K562 (cell line): Measurements from ENCODE around the gene YTHDF1. TPM values are rescaled to one million over a fixed set of nuclear protein-coding genes. Genes with fewer than 3 reads are reported as not detected.

Experiments used
- CBX1 ChIP-seq: sonication (generic); IDR thresholded peaks from 2 replicates; pipeline ENCODE4 v1.6.1; 2016; ENCODE audit warnings: antibody characterized with exemption, low read depth, mild to moderate bottlenecking
- CEBPB ChIP-seq: fragments of 450-650 bp; IDR thresholded peaks from 2 replicates; pipeline ENCODE4 v1.6.1; 2016; ENCODE audit warnings: missing genetic modification characterization, missing compliant biosample characterization
- CHD2 ChIP-seq: IDR thresholded peaks from 2 replicates; pipeline ENCODE4 v1.6.1; 2011; ENCODE audit warnings: low read depth, low read length
- COPS2 ChIP-seq: fragments of 450-650 bp; conservative IDR thresholded peaks from 2 replicates; pipeline ENCODE4 v1.6.1; 2016; ENCODE audit warnings: mild to moderate bottlenecking, moderate library complexity
- CREBBP ChIP-seq: IDR thresholded peaks from one replicate; pipeline ENCODE4 v1.6.1; 2012; ENCODE audit warnings: low read depth, mild to moderate bottlenecking, control low read depth, inconsistent platforms, low read length
- GTF2A2 ChIP-seq: IDR thresholded peaks from 2 replicates; pipeline ENCODE4 v1.6.1; 2016; ENCODE audit warnings: mild to moderate bottlenecking, missing genetic modification characterization, missing compliant biosample characterization
- MLLT1 ChIP-seq, 2 experiments: fragments of 450-650 bp; IDR thresholded peaks; 2 replicates each; pipeline ENCODE4 v1.6.1; 2016
- NEUROD1 ChIP-seq: fragments of 150-350 bp; IDR thresholded peaks from 2 replicates; pipeline ENCODE4 v1.6.1; 2014; ENCODE audit warnings: borderline replicate concordance, low read length, low read depth; ENCODE audit not compliant: partially characterized antibody
- RFX5 ChIP-seq: IDR thresholded peaks from 2 replicates; pipeline ENCODE4 v1.6.1; 2011; ENCODE audit warnings: low read depth, mild to moderate bottlenecking, improper control_type of control experiment, low read length
- RNF2 ChIP-seq: sonication (generic); IDR thresholded peaks from 2 replicates; pipeline ENCODE4 v1.6.1; 2016
- SOX6 ChIP-seq: fragments of 450-650 bp; IDR thresholded peaks from 2 replicates; pipeline ENCODE4 v1.6.1; 2014; ENCODE audit warnings: mild to moderate bottlenecking
- TEAD1 ChIP-seq, 2 experiments: fragments of 450-650 bp in 1 of 2; sonication (generic) in 1 of 2; formaldehyde crosslinking; IDR thresholded peaks; 2 replicates each; pipeline versions ENCODE4 v1.4.0 to v1.8.0; 2020 to 2022; ENCODE audit warnings: mild to moderate bottlenecking in 2 of 2, missing genetic modification reagents in 1 of 2
- THAP12 ChIP-seq: fragments of 250-450 bp; sonication (Bioruptor Pico); IDR thresholded peaks from 2 replicates; pipeline ENCODE4 v1.9.0; 2021; ENCODE audit warnings: mild to moderate bottlenecking, inconsistent platforms
- ZBTB5 ChIP-seq: fragments of 450-650 bp; IDR thresholded peaks from 2 replicates; pipeline ENCODE4 v1.6.1; 2017; ENCODE audit warnings: antibody characterized with exemption
- ZBTB9 ChIP-seq: fragments of 450-650 bp; formaldehyde crosslinking; IDR thresholded peaks from 2 replicates; pipeline ENCODE4 v1.4.0; 2020; ENCODE audit warnings: mild to moderate bottlenecking, moderate library complexity
- ZMIZ1 ChIP-seq, 2 experiments: fragments of 150-350 bp in 1 of 2; IDR thresholded peaks; 2 replicates each; pipeline ENCODE4 v1.6.1; 2012 to 2016; ENCODE audit warnings: low read depth in 2 of 2, low read length in 2 of 2, mild to moderate bottlenecking in 1 of 2, moderate library complexity in 1 of 2
- ZNF239 ChIP-seq: fragments of 250-450 bp; sonication (Bioruptor Pico); IDR thresholded peaks from 2 replicates; pipeline ENCODE4 v1.4.0; 2020; ENCODE audit warnings: mild to moderate bottlenecking
- polyA plus RNA-seq, 8 experiments: library from polyadenylated mRNA; depleted of rRNA in 4 of 8; stranded (reverse) in 5 of 8; unstranded in 3 of 8; fragments of >200 nt; fragmentation: Nextera tagmentation in 2 of 8; fragmentation: Illumina TruSeq in 1 of 8; extraction: Ambion mirVana in 2 of 8; extraction: Trizol in 1 of 8; gene quantifications; 2 replicates each; pipeline versions ENCODE4 v1.2.1 to v1.2.3, GENCODE V29; 2011 to 2014; ENCODE audit warnings: inconsistent platforms in 1 of 8, missing spikeins in 1 of 8
- total RNA-seq, 7 experiments: library from RNA; depleted of rRNA in 6 of 7; stranded (reverse); fragments of >200 nt in 6 of 7; fragmentation: Illumina TruSeq in 2 of 7; extraction: Trizol in 2 of 7; gene quantifications; 2 replicates each; pipeline versions ENCODE4 v1.2.1 to v1.2.3, GENCODE V29; 2011 to 2021; ENCODE audit warnings: low replicate concordance in 1 of 7

The YTHDF1 gene
- total and polyA plus RNA-seq, 9 of the 15 experiments (the other 6 are each of a cell fraction or from before 2014, with no cell fraction given) = 10.1 to 42.4 (median 27.8) TPM

GRCh38 chr20:63216041-63216848, at the start of gene YTHDF1 (continued):
- peak; percentile 62; the same call in 1 of the 2 replicates for TF ChIP-seq CHD2
- 0 out of 4 replicates have a peak, but pooled peaks of 1 of the 2 experiments have one; percentile 28 for TF ChIP-seq TEAD1 (CRISPR knock-in tag; IDR thresholded peaks at IDR 0.05)
- TF ChIP-seq CBX1 = peak; percentile 77; the same call in 1 of the 2 replicates
- TF ChIP-seq SOX6 = peak; percentile 45; the same call in 1 of the 2 replicates
- no peak for TF ChIP-seq COPS2
- no peak for TF ChIP-seq GTF2A2
- TF ChIP-seq ZMIZ1 (IDR thresholded peaks at IDR 0.05; ENCODE audit: low read depth in 2 of 2, low read length in 2 of 2) = no peak
- TF ChIP-seq ZBTB9 (CRISPR knock-in tag) = peak; percentile 38; the same call in 1 of the 2 replicates
- peak; percentile 32 for TF ChIP-seq NEUROD1
- TF ChIP-seq ZBTB5 = no peak
- no peak for TF ChIP-seq ZNF239 (CRISPR knock-in tag)
- TF ChIP-seq THAP12 (CRISPR knock-in tag) = no peak
- no peak for TF ChIP-seq RFX5
- no peak for TF ChIP-seq CREBBP
- peak; percentile 21; the same call in 1 of the 2 replicates for TF ChIP-seq RNF2
- peak in 1 of 2 experiments; percentile 41; a peak in 1 of 4 replicates for TF ChIP-seq MLLT1 (IDR thresholded peaks at IDR 0.05)
- TF ChIP-seq CEBPB (tag) = no peak
